Measurements from ENCODE around the gene RUVBL2.

GRCh38 chr19:49014870-49015255, 21.2 kb downstream of the RUVBL2 start:
- TF ChIP-seq POLR2A (IDR thresholded peaks at IDR 0.05) (no peak), EP300 (IDR thresholded peaks at IDR 0.05) (no peak)
- TF ChIP-seq, protein P1, sequence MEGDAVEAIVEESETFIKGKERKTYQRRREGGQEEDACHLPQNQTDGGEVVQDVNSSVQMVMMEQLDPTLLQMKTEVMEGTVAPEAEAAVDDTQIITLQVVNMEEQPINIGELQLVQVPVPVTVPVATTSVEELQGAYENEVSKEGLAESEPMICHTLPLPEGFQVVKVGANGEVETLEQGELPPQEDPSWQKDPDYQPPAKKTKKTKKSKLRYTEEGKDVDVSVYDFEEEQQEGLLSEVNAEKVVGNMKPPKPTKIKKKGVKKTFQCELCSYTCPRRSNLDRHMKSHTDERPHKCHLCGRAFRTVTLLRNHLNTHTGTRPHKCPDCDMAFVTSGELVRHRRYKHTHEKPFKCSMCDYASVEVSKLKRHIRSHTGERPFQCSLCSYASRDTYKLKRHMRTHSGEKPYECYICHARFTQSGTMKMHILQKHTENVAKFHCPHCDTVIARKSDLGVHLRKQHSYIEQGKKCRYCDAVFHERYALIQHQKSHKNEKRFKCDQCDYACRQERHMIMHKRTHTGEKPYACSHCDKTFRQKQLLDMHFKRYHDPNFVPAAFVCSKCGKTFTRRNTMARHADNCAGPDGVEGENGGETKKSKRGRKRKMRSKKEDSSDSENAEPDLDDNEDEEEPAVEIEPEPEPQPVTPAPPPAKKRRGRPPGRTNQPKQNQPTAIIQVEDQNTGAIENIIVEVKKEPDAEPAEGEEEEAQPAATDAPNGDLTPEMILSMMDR (IDR thresholded peaks at IDR 0.05): no peak
